Body of pancreas (tissue), 4 donors: ENCODE measurements around the gene MYO5B.
"Not testable (repeated sequence)": the region's sequence is repeated elsewhere in the genome, so short reads cannot be mapped to it uniquely, and the experiment has no call there.

Experiments
- POLR2A ChIP-seq, 3 donors: fragments of 450-650 bp; IDR thresholded peaks; one replicate each; pipeline ENCODE4 v1.6.1; 2016; ENCODE audit warnings: antibody characterized with exemption in 3 of 3, mild to moderate bottlenecking in 2 of 3
- TF ChIP-seq, protein P1 (sequence below), 7 experiments: fragments of 450-650 bp in 4 of 7; fragments of 200-600 bp in 3 of 7; sonication (generic) in 3 of 7; IDR thresholded peaks; one replicate each; pipeline ENCODE4 v1.5.1; 2016 to 2019; ENCODE audit warnings: antibody characterized with exemption in 7 of 7

DNA sequence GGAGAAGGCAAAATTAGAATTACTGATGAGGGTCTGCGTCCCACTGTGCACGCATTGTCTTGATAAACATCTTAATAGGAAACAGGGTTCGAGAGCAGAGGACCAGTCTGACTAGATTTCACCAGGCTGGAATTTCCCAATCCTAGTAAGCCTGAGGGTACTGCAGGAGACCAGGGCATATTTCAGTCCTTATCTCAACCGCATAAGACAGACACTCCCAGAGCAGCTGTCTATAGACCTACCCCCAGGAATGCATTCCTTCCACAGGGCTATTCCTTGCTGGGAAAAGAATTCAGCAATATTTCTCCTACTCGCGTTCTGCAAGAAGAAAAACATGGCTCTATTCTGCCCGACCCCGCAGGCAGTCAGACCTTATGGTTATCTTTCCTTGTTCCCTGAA lies 46.8 kb upstream of the MYO5B start:
- not testable (repeated sequence) for TF ChIP-seq POLR2A (IDR thresholded peaks at IDR 0.05)
- TF ChIP-seq, protein P1, sequence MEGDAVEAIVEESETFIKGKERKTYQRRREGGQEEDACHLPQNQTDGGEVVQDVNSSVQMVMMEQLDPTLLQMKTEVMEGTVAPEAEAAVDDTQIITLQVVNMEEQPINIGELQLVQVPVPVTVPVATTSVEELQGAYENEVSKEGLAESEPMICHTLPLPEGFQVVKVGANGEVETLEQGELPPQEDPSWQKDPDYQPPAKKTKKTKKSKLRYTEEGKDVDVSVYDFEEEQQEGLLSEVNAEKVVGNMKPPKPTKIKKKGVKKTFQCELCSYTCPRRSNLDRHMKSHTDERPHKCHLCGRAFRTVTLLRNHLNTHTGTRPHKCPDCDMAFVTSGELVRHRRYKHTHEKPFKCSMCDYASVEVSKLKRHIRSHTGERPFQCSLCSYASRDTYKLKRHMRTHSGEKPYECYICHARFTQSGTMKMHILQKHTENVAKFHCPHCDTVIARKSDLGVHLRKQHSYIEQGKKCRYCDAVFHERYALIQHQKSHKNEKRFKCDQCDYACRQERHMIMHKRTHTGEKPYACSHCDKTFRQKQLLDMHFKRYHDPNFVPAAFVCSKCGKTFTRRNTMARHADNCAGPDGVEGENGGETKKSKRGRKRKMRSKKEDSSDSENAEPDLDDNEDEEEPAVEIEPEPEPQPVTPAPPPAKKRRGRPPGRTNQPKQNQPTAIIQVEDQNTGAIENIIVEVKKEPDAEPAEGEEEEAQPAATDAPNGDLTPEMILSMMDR (IDR thresholded peaks at IDR 0.05), result not testable (repeated sequence)
